Vagina (tissue), 2 donors: ENCODE results near the gene RNASEL. TPM values are rescaled to one million over a fixed set of nuclear protein-coding genes. Genes with fewer than 3 reads are reported as not detected.

Experiments used
- DNase-seq, 2 donors: peaks; one replicate each; pipeline ENCODE4 v3.0.0-alpha.2; 2017; ENCODE audit errors: extremely low spot score in 2 of 2
- H3K27ac ChIP-seq: fragments of 200-600 bp; sonication (generic); one replicate; pipeline ENCODE4 v1.5.1; 2019
- H3K27me3 ChIP-seq: fragments of 200-600 bp; sonication (generic); one replicate; pipeline ENCODE4 v1.5.1; 2019
- H3K36me3 ChIP-seq, 2 donors: fragments of 200-600 bp; sonication (generic); one replicate each; pipeline ENCODE4 v1.5.1; 2017 to 2019
- H3K4me1 ChIP-seq: fragments of 200-600 bp; sonication (generic); one replicate; pipeline ENCODE4 v1.5.1; 2019
- H3K4me3 ChIP-seq, 2 donors: fragments of 200-600 bp; sonication (generic); 1 replicate in 1 of 2; 2 replicates in 1 of 2; pipeline ENCODE4 v1.5.1; 2016 to 2019
- H3K9me3 ChIP-seq: fragments of 200-600 bp; sonication (generic); one replicate; pipeline ENCODE4 v1.5.1; 2019
- CTCF ChIP-seq, 3 experiments: fragments of 450-650 bp in 2 of 3; fragments of 200-600 bp in 1 of 3; sonication (generic) in 1 of 3; IDR thresholded peaks; one replicate each; pipeline ENCODE4 v1.5.1; 2017 to 2019; ENCODE audit warnings: antibody characterized with exemption in 3 of 3, mild to moderate bottlenecking in 2 of 3, moderate library complexity in 2 of 3
- POLR2A ChIP-seq, 2 donors: fragments of 450-650 bp; IDR thresholded peaks; one replicate each; pipeline ENCODE4 v1.6.1; 2017; ENCODE audit warnings: antibody characterized with exemption in 2 of 2, mild to moderate bottlenecking in 2 of 2, moderate library complexity in 2 of 2
- POLR2AphosphoS5 ChIP-seq, 2 donors: sonication (generic); formaldehyde crosslinking; IDR thresholded peaks; one replicate each; pipeline ENCODE4 v1.9.0; 2017; ENCODE audit warnings: antibody characterized with exemption in 2 of 2, mild to moderate bottlenecking in 2 of 2, low read depth in 1 of 2; ENCODE audit not compliant: insufficient read depth in 1 of 2
- intact Hi-C: fragments of 100-400 bp; cut with DNase I; formaldehyde crosslinking; loops from one replicate; pipeline ENCODE4 v1.15.1; 2023
- total RNA-seq: library from RNA; depleted of rRNA; stranded (reverse); fragments of >200 nt; gene quantifications from one replicate; pipeline ENCODE4 v1.2.3, GENCODE V29; 2016

Gene RNASEL
- total RNA-seq, 1 donor from 2014 or later: 5.4 TPM

DNA sequence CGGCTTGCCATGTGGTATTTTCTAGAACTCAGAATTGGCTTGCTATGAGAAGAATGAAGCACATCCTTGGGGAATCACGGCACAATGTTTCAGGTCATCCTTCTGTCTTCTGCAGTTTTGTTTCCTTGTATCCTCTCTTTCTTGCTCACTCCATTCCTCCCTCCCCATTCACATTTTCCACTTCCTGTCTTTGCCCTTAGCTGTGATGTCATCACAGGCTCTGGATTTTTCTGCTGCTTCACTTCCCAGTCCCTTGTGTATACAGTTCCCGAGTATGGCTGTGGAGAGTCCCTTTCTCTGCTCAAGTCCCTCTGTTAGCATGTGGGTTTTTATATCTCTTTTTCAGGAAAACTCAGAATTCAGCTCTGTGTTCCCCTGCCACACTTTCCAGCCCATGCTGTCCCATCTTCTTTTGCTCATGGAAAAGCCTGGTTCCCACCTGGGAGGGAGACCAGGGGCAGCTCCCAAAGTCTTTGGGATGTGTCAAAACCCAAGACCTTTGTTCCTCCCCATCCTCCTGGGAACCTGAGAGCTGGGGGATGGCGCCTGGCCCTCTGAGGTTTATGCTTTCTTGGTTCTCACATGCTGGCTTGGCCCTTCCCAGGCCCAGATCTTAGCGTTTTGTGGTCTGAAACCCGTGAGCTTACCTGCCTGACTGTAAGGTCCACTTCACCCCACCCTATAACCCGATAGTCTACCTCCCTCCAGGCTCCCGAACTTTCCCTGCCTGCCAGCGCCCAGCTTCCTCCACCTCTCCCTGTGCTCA, 20.0 kb upstream of the RNASEL start:
- Histone ChIP-seq H3K4me3 (no peak overlapping the region), H3K36me3 (no peaks in the 10 kb centered on the region), H3K27me3 (no peaks in the 10 kb centered on the region), H3K27ac (no peak overlapping the region), H3K4me1 (peaks cover 9% of the 10 kb centered on the region), H3K9me3 (no peaks in the 10 kb centered on the region)
- TF ChIP-seq POLR2AphosphoS5 (IDR thresholded peaks at IDR 0.05; ENCODE audit: insufficient read depth in 1 of 2, low read depth in 1 of 2): no peak
- no peak for TF ChIP-seq CTCF (IDR thresholded peaks at IDR 0.05)
- TF ChIP-seq POLR2A (IDR thresholded peaks at IDR 0.05): no peak
- no peak for DNase-seq
- intact Hi-C loops: no loop called here

GRCh38 chr1:182608236-182608635, 19.2 kb upstream of the RNASEL start:
- H3K36me3 ChIP-seq: no peaks in the 10 kb centered on the region
- no peaks in the 10 kb centered on the region for H3K27me3 ChIP-seq
- no peak for DNase-seq
- H3K4me1 ChIP-seq: peaks cover 10% of the 10 kb centered on the region
- H3K4me3 ChIP-seq: no peak overlapping the region
- H3K9me3 ChIP-seq: no peaks in the 10 kb centered on the region
- TF ChIP-seq POLR2A (IDR thresholded peaks at IDR 0.05) (no peak), POLR2AphosphoS5 (IDR thresholded peaks at IDR 0.05; ENCODE audit: insufficient read depth in 1 of 2, low read depth in 1 of 2) (no peak), CTCF (IDR thresholded peaks at IDR 0.05) (no peak)
- no peak overlapping the region for H3K27ac ChIP-seq
- intact Hi-C loops: no loop called here

DNA sequence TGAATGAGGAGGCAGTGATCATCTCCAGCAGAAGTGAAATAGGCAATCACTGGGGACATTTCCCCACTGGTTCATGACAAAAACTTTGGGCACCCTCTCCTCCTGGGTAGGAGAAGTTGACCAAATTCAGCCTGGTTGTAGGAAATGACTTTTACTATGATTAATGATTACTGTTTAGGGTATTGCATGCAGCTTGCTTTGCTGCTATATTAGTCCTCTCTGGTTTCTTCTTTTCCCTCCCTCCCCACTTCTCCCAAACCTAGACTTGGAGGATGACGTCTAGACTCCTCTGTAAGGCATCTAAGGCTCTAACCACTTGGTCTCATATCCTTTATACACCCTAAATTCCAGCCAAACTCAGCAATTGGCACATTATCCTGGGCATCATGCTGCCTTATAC, 18.5 kb upstream of the RNASEL start:
- H3K27ac ChIP-seq: no peak overlapping the region
- peaks cover 15% of the 10 kb centered on the region for H3K4me1 ChIP-seq
- intact Hi-C loops: no loop called here
- H3K9me3 ChIP-seq: no peaks in the 10 kb centered on the region
- DNase-seq: no peak
- no peaks in the 10 kb centered on the region for H3K27me3 ChIP-seq
- no peak overlapping the region for H3K4me3 ChIP-seq
- TF ChIP-seq POLR2AphosphoS5 (IDR thresholded peaks at IDR 0.05; ENCODE audit: insufficient read depth in 1 of 2, low read depth in 1 of 2): no peak
- TF ChIP-seq CTCF (IDR thresholded peaks at IDR 0.05): no peak
- TF ChIP-seq POLR2A (IDR thresholded peaks at IDR 0.05): no peak
- H3K36me3 ChIP-seq: no peaks in the 10 kb centered on the region

- Histone ChIP-seq H3K27ac (peak within 1 kb of the TSS; percentile 57), H3K9me3 (no peaks in the 10 kb centered on the region), H3K27me3 (no peaks in the 10 kb centered on the region), H3K4me1 (peaks cover 19% of the 10 kb centered on the region), H3K4me3 (peak within 1 kb of the TSS; percentile 44 to 56), H3K36me3 (no peaks in the 10 kb centered on the region)
- intact Hi-C loops: no loop called here
- TF ChIP-seq POLR2AphosphoS5 (IDR thresholded peaks at IDR 0.05; ENCODE audit: insufficient read depth in 1 of 2, low read depth in 1 of 2): peak; percentile 62 to 93
- TF ChIP-seq POLR2A (IDR thresholded peaks at IDR 0.05): peak in 1 of 2 donors; percentile 78
- TF ChIP-seq CTCF (IDR thresholded peaks at IDR 0.05): no peak
- DNase-seq: no peak
Observed at GRCh38 chr1:182604175-182605164, 15.4 kb upstream of the RNASEL start, which contains the start of gene RGS16. Gene RGS16, minus strand, starts transcription at chr1:182604389. Its CDS starts 130 bp downstream, at chr1:182604259.
